HG02943 (cell line): ENCODE measurements around the gene HJURP.
"Not testable (repeated sequence)": the region's sequence is repeated elsewhere in the genome, so short reads cannot be mapped to it uniquely, and the experiment has no call there.

Experiments used
- ATAC-seq: cut with Tn5 transposase; IDR thresholded peaks from one replicate; pipeline ENCODE4 v1.9.1; 2021; ENCODE audit warnings: mild to moderate bottlenecking, low read depth, moderate library complexity; ENCODE audit not compliant: unreplicated experiment

HJURP gene

DNA sequence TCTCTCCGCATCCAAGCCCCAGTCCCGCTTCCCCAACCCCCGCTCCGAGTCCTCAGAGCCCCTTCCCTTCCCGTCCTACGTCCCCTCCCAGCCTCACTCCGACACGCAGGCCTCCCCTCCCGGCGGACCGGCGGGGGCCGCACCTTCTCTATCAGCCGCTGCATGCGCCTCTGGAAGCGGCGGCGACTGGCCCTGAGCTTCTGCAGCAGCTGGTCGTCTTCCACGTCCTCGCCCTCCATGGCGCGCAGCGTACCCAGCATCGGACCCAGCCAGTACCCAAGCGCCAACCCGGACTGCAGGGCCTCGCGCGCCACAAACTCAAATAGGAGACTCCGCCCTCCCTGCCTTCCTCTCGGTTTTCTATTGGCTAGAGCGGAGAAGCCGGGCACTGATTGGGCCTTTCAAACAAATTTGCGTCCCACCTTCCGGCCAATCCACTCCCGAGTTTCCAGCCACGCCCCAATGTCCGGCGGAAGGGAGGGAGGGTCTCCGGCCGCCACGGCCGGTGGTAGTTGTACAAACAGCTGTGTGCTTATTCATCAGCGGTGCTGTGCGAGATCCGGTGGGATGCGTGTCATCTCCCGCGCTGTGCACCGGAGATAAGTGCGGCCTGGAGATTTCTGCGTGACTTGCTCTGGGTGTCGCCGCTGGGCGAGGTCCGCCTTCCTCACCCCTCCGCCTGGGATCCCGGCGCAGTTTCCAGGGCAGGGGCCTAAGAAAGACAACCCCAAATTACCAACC, at the start of gene HJURP:
TSS of gene HJURP (minus strand) at position 295 of the 741 bp plus-strand sequence. CDS start at position 260, 35 bp downstream.
- peak; percentile 97 for ATAC-seq

GRCh38 chr2:233901884-233902283, 47.5 kb upstream of the HJURP start:
- no peak for ATAC-seq

DNA sequence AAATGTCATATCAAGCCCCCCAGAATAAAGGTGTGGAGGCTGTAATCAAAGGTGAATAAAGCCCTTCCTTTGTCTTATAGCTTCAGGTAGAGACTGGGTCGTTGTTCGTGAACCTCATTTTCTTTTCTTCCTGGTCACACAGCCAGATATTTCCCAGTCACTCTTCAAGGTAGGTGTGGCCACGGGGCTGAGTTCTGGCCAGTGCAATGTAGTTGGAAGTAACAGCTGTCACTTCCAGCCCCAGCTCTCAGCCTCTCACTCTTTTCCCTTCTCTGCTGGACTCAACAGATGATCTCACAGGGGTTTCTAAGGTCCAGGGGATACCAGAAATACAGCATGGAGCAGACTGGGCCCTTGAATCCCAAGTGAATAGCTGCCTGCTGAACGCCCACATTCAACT, 47.0 kb upstream of the HJURP start:
- ATAC-seq, result no peak

- not testable (repeated sequence) for ATAC-seq
Observed at GRCh38 chr2:233896253-233896652, 41.9 kb upstream of the HJURP start.

- ATAC-seq, result no peak
Observed at GRCh38 chr2:233892793-233893192, 38.5 kb upstream of the HJURP start.

DNA sequence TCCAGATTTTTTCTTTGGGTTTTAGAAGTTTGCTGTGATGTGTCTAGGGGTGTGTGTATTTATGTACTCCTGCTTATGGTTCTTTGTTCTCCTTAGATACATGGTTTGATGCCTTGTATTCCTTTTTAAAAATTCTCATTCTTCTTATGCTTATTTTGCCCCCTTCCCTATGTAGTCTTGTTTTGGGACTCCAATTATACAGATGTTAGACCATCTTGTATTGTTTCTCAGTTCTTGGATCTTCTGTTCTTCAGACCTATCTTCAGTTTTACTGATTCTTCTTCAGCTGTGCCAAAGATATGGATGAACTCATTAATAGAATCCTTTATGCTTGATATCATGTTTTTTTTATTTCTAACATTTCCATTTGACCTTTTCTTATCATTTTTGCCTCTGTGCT, 28.0 kb upstream of the HJURP start:
- ATAC-seq, result no peak

- ATAC-seq, result not testable (repeated sequence)
Observed at GRCh38 chr2:233872125-233872524, 17.8 kb upstream of the HJURP start.

DNA sequence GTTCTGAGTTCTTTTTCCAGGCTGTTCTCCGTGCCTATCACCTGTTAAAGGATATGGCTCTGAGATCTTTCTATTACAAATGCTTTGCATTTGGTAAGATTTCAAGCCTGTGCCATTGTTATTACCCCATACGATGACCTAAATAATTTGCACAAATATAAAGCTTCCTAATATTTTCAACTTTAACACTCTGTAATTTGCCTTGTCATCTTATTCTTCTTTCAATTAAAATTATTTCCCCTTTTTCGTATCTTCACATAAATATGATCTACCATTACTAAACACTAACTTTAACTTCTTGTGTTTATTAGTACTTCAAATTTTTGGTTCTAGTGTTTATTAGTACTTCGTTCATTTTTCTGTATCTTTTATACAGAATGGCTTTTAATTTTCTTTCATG, 17.1 kb upstream of the HJURP start:
- ATAC-seq, result no peak

DNA sequence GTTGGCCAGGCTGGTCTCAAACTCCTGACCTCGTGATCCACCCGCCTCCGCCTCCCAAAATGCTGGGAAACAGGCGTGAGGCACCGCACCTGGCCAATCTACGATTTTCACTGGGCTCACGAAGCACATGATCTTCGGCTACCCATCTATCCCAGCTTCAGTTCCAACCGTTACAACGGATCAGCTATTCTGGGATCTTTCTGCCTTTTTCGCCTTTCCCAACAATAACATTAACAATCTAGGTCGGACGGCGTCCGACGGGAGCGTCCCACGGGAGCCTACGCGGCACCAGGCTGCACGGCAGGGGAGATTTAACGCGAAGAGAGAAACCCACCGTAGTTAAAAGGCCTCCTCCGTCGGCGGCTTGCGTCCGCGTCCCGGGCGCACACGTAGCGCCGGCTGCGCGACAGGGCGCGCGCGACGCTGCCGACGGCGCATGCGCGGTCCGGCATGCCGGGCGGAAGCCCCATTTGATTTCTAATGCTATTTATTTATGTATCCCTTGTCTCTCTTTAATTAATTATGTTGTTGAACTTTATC, 13.7 kb upstream of the HJURP start, which contains the start of gene MSL3B:
TSS of gene MSL3B (minus strand) at position 394 of the 540 bp plus-strand sequence.
- no peak for ATAC-seq

DNA sequence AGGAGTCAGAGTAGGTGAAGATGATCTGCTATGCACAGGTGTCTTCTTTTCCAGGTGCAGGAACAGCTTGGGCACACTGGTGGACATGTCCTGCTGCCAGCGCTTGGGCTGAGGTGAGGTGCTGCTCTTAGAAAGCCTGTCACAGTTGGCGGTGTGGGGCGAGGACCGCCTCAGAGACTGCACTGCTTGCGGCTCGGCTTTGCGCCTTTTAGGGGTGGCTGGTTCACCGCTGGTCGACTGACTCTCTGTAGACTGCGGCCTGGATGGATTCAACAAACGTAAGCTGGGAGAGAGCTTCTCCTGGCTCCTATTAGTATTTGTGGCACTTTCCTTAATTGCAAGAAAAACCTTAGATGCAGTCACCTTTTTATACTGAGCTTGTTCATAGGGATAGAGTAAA, 12.1 kb upstream of the HJURP start:
- ATAC-seq, result no peak

GRCh38 chr2:233865838-233866237, 11.5 kb upstream of the HJURP start:
- no peak for ATAC-seq

- ATAC-seq, result no peak
Observed at GRCh38 chr2:233862261-233862768, 8.0 kb upstream of the HJURP start.

DNA sequence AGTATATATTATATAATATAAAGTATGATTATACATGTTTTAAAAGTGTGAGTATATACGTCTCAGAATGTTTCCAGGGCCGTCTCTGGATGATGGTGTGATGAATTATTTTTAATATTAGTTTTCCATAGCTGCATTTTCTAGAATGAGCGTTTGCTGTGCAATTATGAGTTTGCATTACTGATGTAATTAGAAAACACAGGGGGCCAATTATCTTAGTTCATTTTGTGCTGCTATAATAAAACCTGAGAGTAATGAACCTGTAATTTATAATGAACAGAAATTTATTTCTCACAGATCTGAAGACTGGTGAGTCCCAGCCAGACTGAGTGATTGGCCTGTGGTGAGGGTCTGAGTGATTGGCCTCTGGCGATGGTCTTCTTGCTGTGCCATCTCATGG, 4.0 kb upstream of the HJURP start:
- no peak for ATAC-seq

DNA sequence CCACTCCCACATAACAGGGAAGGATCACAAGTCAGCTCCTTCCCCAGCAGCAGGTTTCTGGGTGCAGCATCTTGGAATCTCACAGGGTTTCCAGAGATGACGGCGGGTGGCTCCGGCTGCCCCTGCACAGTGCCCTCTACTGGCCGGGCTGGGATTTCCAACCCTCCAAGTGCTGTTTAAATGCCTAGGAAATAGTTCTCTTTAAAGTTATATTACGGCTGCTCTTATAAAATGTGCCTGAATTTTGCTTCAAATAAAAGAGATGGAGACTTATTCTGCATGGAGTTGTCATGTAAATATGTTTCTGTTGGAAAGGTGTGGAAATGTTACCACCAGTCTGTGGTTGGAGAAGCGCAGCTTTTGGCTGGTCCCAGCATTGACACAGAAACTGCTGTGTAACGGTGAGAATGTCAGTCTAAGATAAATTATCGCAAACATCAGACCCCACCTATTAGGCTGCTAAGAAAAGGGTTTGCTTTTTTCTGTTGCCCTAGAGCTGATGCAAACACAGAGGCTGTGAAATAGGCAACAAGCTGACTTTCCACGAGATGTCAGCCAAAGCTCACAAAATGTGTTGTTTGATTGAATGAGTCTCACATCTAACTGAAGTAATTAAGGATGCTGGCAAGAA, 3.3 kb upstream of the HJURP start:
- no peak for ATAC-seq

DNA sequence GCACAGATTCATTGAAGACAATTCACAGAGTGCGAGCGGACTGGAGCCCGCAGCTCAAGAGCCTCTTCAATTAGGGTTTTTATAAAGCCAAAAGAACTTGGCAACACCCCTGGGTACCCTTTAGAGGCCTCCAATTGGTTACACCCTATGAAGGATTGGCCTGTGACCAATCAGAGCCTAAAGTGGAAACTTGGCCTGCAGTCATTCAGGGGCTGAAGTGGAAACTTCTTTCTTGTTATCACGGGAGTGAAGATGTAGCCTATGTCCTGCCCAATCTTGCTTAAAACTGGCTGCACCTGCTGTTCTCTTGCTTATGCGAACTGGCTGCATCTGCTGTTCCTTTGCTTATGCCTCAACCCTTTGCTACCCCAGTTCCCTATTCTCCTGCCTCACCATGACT, 1.8 kb upstream of the HJURP start:
- ATAC-seq, result no peak

- ATAC-seq, result no peak
Observed at GRCh38 chr2:233855345-233855744, 1.0 kb upstream of the HJURP start.

- ATAC-seq, result no peak
Observed at GRCh38 chr2:233853883-233854240, 473 bp downstream of the HJURP start.

- no peak for ATAC-seq
Observed at GRCh38 chr2:233853353-233853752, 982 bp downstream of the HJURP start.

GRCh38 chr2:233852056-233852455, 2.3 kb downstream of the HJURP start:
- ATAC-seq, result no peak

- no peak for ATAC-seq
Observed at GRCh38 chr2:233851169-233851568, 3.2 kb downstream of the HJURP start.

DNA sequence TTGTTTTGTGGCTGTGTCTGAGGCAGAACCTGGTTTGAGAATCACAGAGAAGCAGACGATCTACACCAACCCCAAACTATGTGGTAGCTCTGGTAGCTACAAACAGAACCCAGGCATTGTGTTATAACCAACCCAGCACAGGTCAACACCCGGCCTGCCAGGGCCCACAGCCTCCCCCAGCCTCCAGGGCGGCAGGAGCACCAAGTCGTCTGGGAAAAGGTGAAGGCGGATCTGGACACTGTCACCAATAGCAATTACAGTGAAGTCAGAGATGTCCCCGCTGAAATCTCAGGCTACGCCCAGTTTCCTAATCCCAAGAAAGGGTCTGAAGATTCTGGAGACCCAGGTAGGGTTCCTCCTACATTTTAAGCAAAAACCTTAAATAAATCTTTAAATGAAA, 3.6 kb downstream of the HJURP start:
- no peak for ATAC-seq
